HepG2 (cell line): Measurements from ENCODE around the gene EPHA6. TPM values are rescaled to one million over a fixed set of nuclear protein-coding genes. Genes with fewer than 3 reads are reported as not detected.

ENCODE experiments used
- ATF3 ChIP-seq: sonication (generic); formaldehyde crosslinking; IDR thresholded peaks from 2 replicates; pipeline ENCODE4 v1.4.0; 2020; ENCODE audit warnings: missing genetic modification reagents
- CREB3 ChIP-seq: sonication (generic); formaldehyde crosslinking; IDR thresholded peaks from 2 replicates; pipeline ENCODE4 v1.5.0; 2020; ENCODE audit warnings: missing genetic modification reagents
- GRHL1 ChIP-seq: sonication (generic); formaldehyde crosslinking; conservative IDR thresholded peaks from 2 replicates; pipeline ENCODE4 v1.8.0; 2022; ENCODE audit warnings: missing genetic modification reagents
- JUN ChIP-seq: sonication (generic); formaldehyde crosslinking; IDR thresholded peaks from 2 replicates; pipeline ENCODE4 v1.4.0; 2020; ENCODE audit warnings: mild to moderate bottlenecking, missing genetic modification reagents
- KDM6A ChIP-seq: IDR thresholded peaks from 2 replicates; pipeline ENCODE4 v1.6.1; 2016; ENCODE audit warnings: low read depth
- KLF9 ChIP-seq: IDR thresholded peaks from 2 replicates; pipeline ENCODE4 v1.6.1; 2016; ENCODE audit warnings: low read depth
- MEIS2 ChIP-seq: sonication (generic); formaldehyde crosslinking; IDR thresholded peaks from 2 replicates; pipeline ENCODE4 v1.9.0; 2021; ENCODE audit warnings: mild to moderate bottlenecking, missing genetic modification reagents
- NFRKB ChIP-seq: fragments of 450-650 bp; IDR thresholded peaks from 2 replicates; pipeline ENCODE4 v1.6.1; 2017
- SIN3B ChIP-seq: fragments of 150-350 bp; IDR thresholded peaks from 2 replicates; pipeline ENCODE4 v1.6.1; 2014; ENCODE audit warnings: low read length
- SNAI1 ChIP-seq: sonication (generic); formaldehyde crosslinking; IDR thresholded peaks from 2 replicates; pipeline ENCODE4 v1.5.0; 2020; ENCODE audit warnings: mild to moderate bottlenecking, missing genetic modification reagents, borderline replicate concordance
- TRIM22 ChIP-seq: fragments of 450-650 bp; IDR thresholded peaks from 2 replicates; pipeline ENCODE4 v1.6.1; 2017
- ZBTB33 ChIP-seq: sonication (generic); formaldehyde crosslinking; IDR thresholded peaks from 2 replicates; pipeline ENCODE4 v1.4.0; 2020; ENCODE audit warnings: missing genetic modification reagents
- ZBTB44 ChIP-seq: sonication (generic); formaldehyde crosslinking; IDR thresholded peaks from 2 replicates; pipeline ENCODE4 v1.4.0; 2020; ENCODE audit warnings: missing genetic modification reagents
- ZC3H13 ChIP-seq: sonication (generic); formaldehyde crosslinking; IDR thresholded peaks from 2 replicates; pipeline ENCODE4 v1.8.1; 2023; ENCODE audit warnings: mild to moderate bottlenecking, missing genetic modification reagents, moderate library complexity
- ZFAT ChIP-seq: sonication (generic); formaldehyde crosslinking; conservative IDR thresholded peaks from 2 replicates; pipeline ENCODE4 v1.8.1; 2023; ENCODE audit warnings: missing genetic modification reagents, inconsistent platforms
- ZFP36L2 ChIP-seq: sonication (generic); formaldehyde crosslinking; IDR thresholded peaks from 2 replicates; pipeline ENCODE4 v1.4.0; 2020; ENCODE audit warnings: missing genetic modification reagents
- ZMAT3 ChIP-seq: sonication (generic); formaldehyde crosslinking; conservative IDR thresholded peaks from 2 replicates; pipeline ENCODE4 v1.7.0; 2021; ENCODE audit warnings: missing genetic modification reagents
- ZNF280B ChIP-seq: sonication (generic); formaldehyde crosslinking; IDR thresholded peaks from 2 replicates; pipeline ENCODE4 v1.5.0; 2020; ENCODE audit warnings: missing genetic modification reagents, mild to moderate bottlenecking, borderline replicate concordance
- ZNF569 ChIP-seq: sonication (generic); formaldehyde crosslinking; IDR thresholded peaks from 2 replicates; pipeline ENCODE4 v1.5.0; 2020; ENCODE audit warnings: mild to moderate bottlenecking, missing genetic modification reagents, moderate library complexity, borderline replicate concordance
- ZNF772 ChIP-seq: sonication (generic); formaldehyde crosslinking; IDR thresholded peaks from 2 replicates; pipeline ENCODE4 v1.5.0; 2020; ENCODE audit warnings: mild to moderate bottlenecking, missing genetic modification reagents
- polyA plus RNA-seq, 8 experiments: library from polyadenylated mRNA; depleted of rRNA in 3 of 8; stranded (reverse) in 7 of 8; unstranded in 1 of 8; fragments of >200 nt; fragmentation: Illumina TruSeq in 4 of 8; extraction: Trizol in 4 of 8; gene quantifications; 2 replicates each; pipeline versions ENCODE4 v1.2.1 to v1.2.3, GENCODE V29; 2011 to 2016; ENCODE audit warnings: low read depth in 4 of 8, missing spikeins in 1 of 8, mixed read lengths in 1 of 8; ENCODE audit not compliant: insufficient read depth in 1 of 8
- total RNA-seq, 5 experiments: library from RNA; depleted of rRNA; stranded (reverse); fragments of >200 nt; fragmentation: Illumina TruSeq; extraction: Trizol; gene quantifications; 2 replicates each; pipeline ENCODE4 v1.2.3, GENCODE V29; 2016; ENCODE audit warnings: low read depth in 1 of 5

Gene EPHA6
- total and polyA plus RNA-seq, 2 of the 13 experiments (the other 11 are each of a cell fraction or from before 2014, with no cell fraction given) = not detected

- TF ChIP-seq ZC3H13 (CRISPR knock-in tag) = no peak
- no peak; the same call in 1 of the 2 replicates for TF ChIP-seq ZNF772 (CRISPR knock-in tag)
- no peak; the same call in 1 of the 2 replicates for TF ChIP-seq ZBTB44 (CRISPR knock-in tag)
- no peak for TF ChIP-seq KDM6A (CRISPR knock-in tag)
- no peak for TF ChIP-seq NFRKB
- TF ChIP-seq ZFP36L2 (CRISPR knock-in tag) = no peak
- no peak for TF ChIP-seq ZFAT (CRISPR knock-in tag)
- 0 out of 2 replicates have a peak, but pooled peaks have one; percentile 62 for TF ChIP-seq MEIS2 (CRISPR knock-in tag)
- no peak for TF ChIP-seq SIN3B
- no peak for TF ChIP-seq ZMAT3
- no peak for TF ChIP-seq GRHL1
- TF ChIP-seq TRIM22 = no peak
- TF ChIP-seq KLF9 (CRISPR knock-in tag) = no peak
- TF ChIP-seq SNAI1 (CRISPR knock-in tag) = no peak
- no peak for TF ChIP-seq CREB3 (CRISPR knock-in tag)
- no peak for TF ChIP-seq ZNF569 (CRISPR knock-in tag)
- no peak for TF ChIP-seq ATF3
- TF ChIP-seq JUN = no peak
- TF ChIP-seq ZBTB33 (CRISPR knock-in tag) = no peak
- TF ChIP-seq ZNF280B (CRISPR knock-in tag) = 0 out of 2 replicates have a peak, but pooled peaks have one; percentile 59
These were observed 950.2 kb downstream of the EPHA6 start, which contains the start of gene ARL6 (continued) for GRCh38 chr3:97764407-97765238.
